Subcutaneous abdominal adipose tissue (tissue), 5 donors: ENCODE measurements around the gene TMEM163.

ENCODE experiments used
- H3K27ac ChIP-seq: one replicate; pipeline ENCODE4 v1.7.0; 2013; ENCODE audit warnings: low read depth, mild to moderate bottlenecking, inconsistent platforms, low read length, moderate library complexity
- H3K27me3 ChIP-seq, 5 donors: one replicate each; pipeline ENCODE4 v1.7.0; 2013; ENCODE audit warnings: low read length in 5 of 5, inconsistent platforms in 1 of 5; ENCODE audit not compliant: control insufficient read depth in 5 of 5, insufficient read depth in 4 of 5
- H3K36me3 ChIP-seq, 5 donors: one replicate each; pipeline ENCODE4 v1.7.0; 2013; ENCODE audit warnings: low read length in 5 of 5; ENCODE audit not compliant: control insufficient read depth in 5 of 5, insufficient read depth in 5 of 5
- H3K4me1 ChIP-seq, 5 donors: one replicate each; pipeline ENCODE4 v1.7.0; 2013; ENCODE audit warnings: low read length in 5 of 5, mild to moderate bottlenecking in 3 of 5, moderate library complexity in 1 of 5; ENCODE audit not compliant: control insufficient read depth in 5 of 5, insufficient read depth in 5 of 5
- H3K4me3 ChIP-seq, 5 donors: one replicate each; pipeline ENCODE4 v1.7.0; 2013; ENCODE audit warnings: low read length in 5 of 5, low read depth in 1 of 5
- H3K9ac ChIP-seq, 5 donors: one replicate each; pipeline ENCODE4 v1.7.0; 2013; ENCODE audit warnings: low read length in 5 of 5, mild to moderate bottlenecking in 4 of 5, moderate library complexity in 3 of 5
- H3K9me3 ChIP-seq, 5 donors: one replicate each; pipeline ENCODE4 v1.7.0; 2013; ENCODE audit warnings: low read length in 5 of 5; ENCODE audit not compliant: control insufficient read depth in 5 of 5
- donor health status: healthy.
- donor health status: healthy.
- donor health status: healthy.
- donor health status: healthy.
- donor health status: healthy.

The TMEM163 gene

DNA sequence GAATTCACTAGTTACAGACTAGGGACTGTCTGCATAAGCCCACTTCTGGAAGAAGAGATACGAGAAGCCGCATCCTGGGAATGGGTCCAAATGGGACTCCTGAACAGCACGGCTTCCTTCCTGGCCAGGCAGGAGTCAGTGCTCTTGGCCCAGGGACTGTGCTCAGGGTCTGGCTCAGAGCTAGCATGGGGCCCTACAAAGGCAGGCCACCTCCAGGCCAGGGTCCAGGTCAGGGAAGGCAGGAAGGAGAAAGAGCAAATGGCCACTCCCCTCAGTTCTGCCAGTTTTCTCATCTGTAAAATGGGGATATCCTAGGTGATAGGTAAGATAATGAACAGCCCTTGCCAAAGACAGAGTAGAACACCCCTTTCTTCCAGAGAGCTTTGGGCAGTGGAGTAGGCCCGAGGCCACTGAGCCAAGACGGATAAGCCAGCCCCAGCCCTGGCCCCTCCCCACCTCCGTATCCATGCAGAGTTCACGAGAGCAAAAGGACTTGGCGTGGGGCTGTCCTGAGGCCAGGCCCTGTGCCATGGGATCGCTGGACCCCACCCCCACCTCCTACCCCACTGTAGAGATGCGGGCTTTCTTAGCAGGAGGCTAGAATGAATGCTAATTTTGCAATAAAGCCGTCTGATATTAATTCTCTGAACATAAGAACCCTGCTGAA is 274.9 kb downstream of the TMEM163 start:
- Histone ChIP-seq H3K9me3 (no peaks in the 10 kb centered on the region), H3K27ac (no peak overlapping the region), H3K27me3 (no peaks in the 10 kb centered on the region), H3K9ac (no peak overlapping the region), H3K4me1 (peaks cover 0 to 32% (median 0%) of the 10 kb centered on the region in 5 donors), H3K4me3 (no peak overlapping the region), H3K36me3 (peaks cover 0 to 67% (median 31%) of the 10 kb centered on the region in 5 donors)

DNA sequence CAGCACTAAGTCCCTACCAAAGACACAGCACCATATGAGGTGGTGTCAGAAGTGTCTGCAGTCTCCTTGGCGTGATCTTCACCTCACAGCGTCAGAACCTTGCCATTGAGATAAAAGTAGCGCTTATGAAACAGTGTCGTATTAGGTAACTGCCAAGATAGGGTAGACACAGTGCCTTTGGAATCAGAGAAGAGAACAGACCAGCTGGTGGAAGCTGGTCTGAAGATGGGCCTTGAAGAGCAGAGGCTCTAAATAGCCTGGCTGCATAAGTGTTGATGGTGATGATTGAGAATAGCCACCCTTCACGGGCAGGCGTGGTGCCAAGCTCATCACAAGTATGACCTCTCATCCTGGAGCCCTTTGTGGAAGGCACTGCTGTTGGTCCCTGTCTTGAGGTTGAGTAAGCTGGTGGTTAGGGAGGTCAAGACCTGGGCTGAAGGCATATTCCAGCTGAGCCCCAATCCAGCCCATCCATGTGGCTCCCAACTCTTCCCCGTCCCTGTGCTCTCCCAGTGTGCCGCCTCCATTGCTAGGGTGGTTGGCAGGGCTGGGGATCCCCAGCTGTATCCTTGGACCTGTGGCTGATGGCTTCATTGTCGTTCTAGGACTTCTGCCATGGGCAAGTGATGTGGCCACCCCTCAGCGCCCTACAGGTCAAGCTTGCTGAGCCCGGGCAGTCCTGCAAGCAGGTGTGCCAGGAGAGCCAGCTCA is 277.5 kb downstream of the TMEM163 start:
- Histone ChIP-seq H3K9me3 (no peaks in the 10 kb centered on the region), H3K27ac (no peak overlapping the region), H3K36me3 (peaks cover 0 to 59% (median 25%) of the 10 kb centered on the region in 5 donors)

DNA sequence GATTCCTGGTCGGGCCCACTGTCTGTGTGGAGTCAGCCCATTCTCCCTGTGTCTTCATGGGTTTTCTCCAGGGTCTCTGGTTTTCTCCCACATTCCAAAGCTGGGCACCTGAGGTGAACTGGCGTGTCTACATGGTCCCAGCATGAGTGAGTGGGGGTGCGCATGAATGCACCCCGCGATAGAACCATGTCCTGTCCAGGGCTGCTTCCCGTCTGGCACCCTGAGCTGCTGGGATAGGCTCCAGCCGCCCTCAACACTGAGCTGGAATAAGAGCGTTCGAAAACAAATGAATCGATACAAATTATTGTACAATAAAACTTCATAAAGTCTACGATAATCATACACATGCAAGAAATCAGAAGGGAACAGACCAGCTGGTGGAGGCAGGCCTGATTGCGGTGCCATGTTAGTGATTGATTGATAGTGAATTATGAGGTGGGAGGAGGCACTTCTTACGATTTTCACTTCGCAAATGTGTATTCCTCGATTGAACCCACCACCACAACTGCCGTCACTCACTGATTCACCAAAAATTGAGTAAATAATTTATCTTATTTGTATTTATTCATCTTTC is 278.4 kb downstream of the TMEM163 start:
- Histone ChIP-seq H3K27ac (no peak overlapping the region), H3K36me3 (peaks cover 0 to 61% (median 25%) of the 10 kb centered on the region in 5 donors), H3K27me3 (no peaks in the 10 kb centered on the region), H3K9me3 (no peaks in the 10 kb centered on the region), H3K4me1 (peaks cover 0 to 16% (median 0%) of the 10 kb centered on the region in 5 donors), H3K9ac (no peak overlapping the region), H3K4me3 (no peak overlapping the region)

More for the DNA sequence above, 277.5 kb downstream of the TMEM163 start:
- no peaks in the 10 kb centered on the region for H3K27me3 ChIP-seq
- no peak overlapping the region for H3K9ac ChIP-seq
- peaks cover 0 to 25% (median 0%) of the 10 kb centered on the region in 5 donors for H3K4me1 ChIP-seq
- no peak overlapping the region for H3K4me3 ChIP-seq

DNA sequence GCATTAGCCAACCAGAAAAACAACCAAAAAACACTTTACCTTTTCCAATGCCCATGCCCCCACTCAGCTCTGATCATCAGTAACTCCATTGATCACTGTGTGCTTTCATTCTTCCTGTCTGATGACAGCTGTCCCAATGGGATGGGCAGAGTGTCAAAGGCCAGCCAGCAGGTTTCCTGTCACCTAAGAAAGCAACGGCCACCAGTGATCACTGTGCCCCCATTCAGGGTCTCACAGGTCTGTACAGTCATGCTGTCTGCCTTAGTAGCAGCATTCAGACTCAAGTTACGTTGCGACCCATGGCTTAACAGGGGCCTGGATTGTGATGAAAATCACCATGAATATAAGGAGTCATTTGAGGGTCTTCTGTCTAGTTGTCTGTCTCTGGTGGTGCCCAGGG is 280.4 kb downstream of the TMEM163 start:
- no peak overlapping the region for H3K27ac ChIP-seq
- no peak overlapping the region for H3K4me3 ChIP-seq
- H3K36me3 ChIP-seq = peaks cover 0 to 64% (median 30%) of the 10 kb centered on the region in 5 donors
- H3K4me1 ChIP-seq = no peaks in the 10 kb centered on the region
- H3K9me3 ChIP-seq = no peaks in the 10 kb centered on the region
- H3K9ac ChIP-seq = no peak overlapping the region
- no peaks in the 10 kb centered on the region for H3K27me3 ChIP-seq

DNA sequence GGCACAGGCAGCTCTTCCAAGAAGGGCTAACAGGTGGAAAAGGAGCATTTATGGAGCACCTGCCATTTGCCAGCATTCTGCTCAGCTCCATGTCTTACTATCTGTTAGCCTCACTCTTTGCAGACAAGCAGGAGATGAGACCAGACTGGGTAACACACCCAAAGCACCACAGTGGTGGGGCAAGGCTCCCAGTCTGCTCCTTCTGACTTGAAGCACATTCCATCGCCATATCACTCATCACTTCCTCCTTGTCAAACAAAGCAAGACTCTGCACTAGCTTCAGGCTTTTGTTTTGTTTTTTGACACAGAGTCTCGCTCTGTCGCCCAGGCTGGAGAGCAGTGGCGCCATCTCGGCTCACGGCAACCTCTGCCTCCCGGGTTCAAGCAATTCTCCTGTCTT is 282.1 kb downstream of the TMEM163 start:
- Histone ChIP-seq H3K9ac (no peak overlapping the region), H3K4me1 (no peaks in the 10 kb centered on the region), H3K36me3 (peaks cover 10 to 61% (median 34%) of the 10 kb centered on the region in 5 donors), H3K4me3 (no peak overlapping the region), H3K27me3 (no peaks in the 10 kb centered on the region), H3K27ac (no peak overlapping the region), H3K9me3 (no peaks in the 10 kb centered on the region)

DNA sequence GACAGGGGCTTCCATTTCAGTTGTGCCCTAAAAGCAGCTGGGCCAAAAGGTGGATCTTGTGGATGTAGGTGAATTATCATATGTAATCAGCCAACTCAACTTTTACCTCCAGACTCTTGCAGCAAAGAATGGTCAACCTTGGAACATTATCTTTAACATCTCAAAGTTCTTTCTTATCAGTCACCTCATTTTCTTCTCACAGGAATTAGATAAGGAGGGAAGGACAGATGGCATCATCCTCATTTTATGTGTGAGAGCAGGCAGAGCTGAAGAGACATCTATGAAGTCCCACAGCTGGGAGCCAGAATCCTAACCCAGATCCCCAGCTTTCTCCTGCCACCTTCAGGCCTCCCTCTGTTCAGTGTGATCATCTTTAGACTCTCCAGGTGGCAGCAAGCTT is 282.9 kb downstream of the TMEM163 start:
- Histone ChIP-seq H3K4me1 (no peaks in the 10 kb centered on the region), H3K27ac (no peak overlapping the region), H3K36me3 (peaks cover 10 to 63% (median 36%) of the 10 kb centered on the region in 5 donors), H3K27me3 (no peaks in the 10 kb centered on the region), H3K9me3 (no peaks in the 10 kb centered on the region), H3K4me3 (no peak overlapping the region), H3K9ac (no peak overlapping the region)

DNA sequence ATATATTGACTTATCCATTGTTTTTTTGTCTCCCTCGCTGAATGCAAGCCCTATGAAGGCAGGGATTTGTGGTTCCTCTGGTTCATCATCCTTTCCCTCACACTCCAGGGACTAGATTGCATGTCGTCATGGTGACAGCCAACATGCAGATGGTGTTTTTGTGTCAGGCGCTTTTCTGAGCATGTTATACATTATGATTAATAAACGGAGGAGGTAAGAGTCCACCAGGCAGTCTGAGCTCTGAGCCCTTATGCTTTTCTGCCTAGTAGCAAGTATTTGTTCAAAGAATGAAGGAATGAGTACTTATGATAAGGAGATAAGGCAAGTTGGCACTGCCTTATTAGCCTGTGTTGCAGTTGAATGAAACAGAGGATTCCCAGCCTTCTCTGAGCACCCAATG is 283.3 kb downstream of the TMEM163 start:
- Histone ChIP-seq H3K4me3 (no peak overlapping the region), H3K9me3 (no peaks in the 10 kb centered on the region), H3K27me3 (no peaks in the 10 kb centered on the region), H3K9ac (no peak overlapping the region), H3K4me1 (no peaks in the 10 kb centered on the region), H3K36me3 (peaks cover 10 to 67% (median 36%) of the 10 kb centered on the region in 5 donors), H3K27ac (no peak overlapping the region)

DNA sequence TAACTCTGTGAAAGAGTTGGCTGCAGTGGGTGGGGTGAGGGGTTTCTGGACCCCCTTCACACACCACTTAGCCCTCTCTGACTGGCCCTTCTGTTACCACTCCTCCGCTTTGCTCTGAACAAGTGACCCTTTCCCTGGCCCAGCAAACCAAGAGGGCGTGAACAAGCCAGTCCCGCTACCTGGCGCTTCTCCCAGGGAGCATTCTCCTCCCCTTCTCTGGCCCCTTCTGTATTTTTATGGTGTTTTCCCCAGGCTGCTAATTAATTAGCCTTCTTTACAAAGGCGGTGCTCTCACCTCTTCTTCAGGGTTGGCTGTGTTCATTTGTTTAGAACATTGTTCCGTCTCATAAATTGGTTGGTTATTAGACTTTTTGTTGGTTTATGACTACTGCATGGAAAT is 284.8 kb downstream of the TMEM163 start:
- Histone ChIP-seq H3K36me3 (peaks cover 10 to 72% (median 31%) of the 10 kb centered on the region in 5 donors), H3K9ac (no peak overlapping the region), H3K4me3 (no peak overlapping the region), H3K4me1 (peaks cover 0 to 3% (median 0%) of the 10 kb centered on the region in 5 donors), H3K9me3 (no peaks in the 10 kb centered on the region), H3K27me3 (no peaks in the 10 kb centered on the region), H3K27ac (no peak overlapping the region)

DNA sequence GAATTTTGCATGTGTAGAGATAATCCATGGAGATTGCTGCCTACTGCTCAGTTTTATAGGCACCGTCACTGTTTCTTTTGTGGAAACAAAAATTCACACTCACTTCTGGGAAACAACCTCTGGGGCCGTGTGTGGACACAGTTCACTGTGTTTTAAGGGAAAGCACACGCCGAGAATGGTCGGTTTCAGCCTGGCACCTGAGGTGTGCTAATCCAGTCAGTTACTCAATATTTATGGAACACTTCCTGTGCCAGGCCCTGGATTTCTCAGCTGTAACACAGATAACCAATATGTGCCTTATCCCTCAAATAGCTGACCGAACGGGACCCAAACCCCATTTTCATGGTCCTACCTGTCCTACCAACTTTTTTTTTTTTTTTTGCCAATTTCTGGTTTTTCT is 285.3 kb downstream of the TMEM163 start:
- Histone ChIP-seq H3K9ac (no peak overlapping the region), H3K4me3 (no peak overlapping the region), H3K9me3 (no peaks in the 10 kb centered on the region), H3K36me3 (peaks cover 10 to 76% (median 30%) of the 10 kb centered on the region in 5 donors), H3K27me3 (no peaks in the 10 kb centered on the region), H3K4me1 (peaks cover 0 to 3% (median 0%) of the 10 kb centered on the region in 5 donors), H3K27ac (no peak overlapping the region)

DNA sequence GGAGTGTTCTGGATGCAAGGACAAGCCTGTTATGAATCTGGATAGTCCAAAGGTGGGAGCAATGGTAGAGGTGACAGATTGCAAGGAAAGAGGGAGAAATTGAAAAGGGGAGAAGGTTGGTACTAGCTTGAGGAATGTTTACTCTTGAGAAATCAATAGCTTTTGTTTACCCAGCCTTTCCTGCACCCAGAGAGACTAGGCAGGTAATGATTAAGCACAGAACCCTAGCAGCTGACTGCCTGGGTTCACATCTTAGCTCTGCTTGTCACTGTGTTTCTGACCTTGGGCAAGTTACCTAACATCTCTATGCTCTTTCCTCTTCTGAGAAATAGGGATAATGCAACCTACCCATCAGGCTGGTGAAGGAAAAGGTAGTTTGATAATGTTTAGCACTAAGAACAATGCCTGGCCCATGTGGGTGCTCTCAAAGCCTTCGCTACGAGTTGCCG is 286.3 kb downstream of the TMEM163 start:
- no peak overlapping the region for H3K4me3 ChIP-seq
- H3K27me3 ChIP-seq = no peaks in the 10 kb centered on the region
- peaks cover 0 to 3% (median 0%) of the 10 kb centered on the region in 5 donors for H3K4me1 ChIP-seq
- H3K36me3 ChIP-seq = peaks cover 12 to 83% (median 32%) of the 10 kb centered on the region in 5 donors
- no peak overlapping the region for H3K9ac ChIP-seq
- H3K9me3 ChIP-seq = no peaks in the 10 kb centered on the region
- H3K27ac ChIP-seq = no peak overlapping the region
